Measurements from ENCODE around the gene IMMP2L. TPM values are rescaled to one million over a fixed set of nuclear protein-coding genes. Genes with fewer than 3 reads are reported as not detected.
A peak's percentile ranks its signal among the peaks of the same experiment; 100 is the strongest.

Gene IMMP2L
- total RNA-seq, 6 experiments from 2014 or later = 14.2 to 25.3 (median 19.7) TPM

DNA sequence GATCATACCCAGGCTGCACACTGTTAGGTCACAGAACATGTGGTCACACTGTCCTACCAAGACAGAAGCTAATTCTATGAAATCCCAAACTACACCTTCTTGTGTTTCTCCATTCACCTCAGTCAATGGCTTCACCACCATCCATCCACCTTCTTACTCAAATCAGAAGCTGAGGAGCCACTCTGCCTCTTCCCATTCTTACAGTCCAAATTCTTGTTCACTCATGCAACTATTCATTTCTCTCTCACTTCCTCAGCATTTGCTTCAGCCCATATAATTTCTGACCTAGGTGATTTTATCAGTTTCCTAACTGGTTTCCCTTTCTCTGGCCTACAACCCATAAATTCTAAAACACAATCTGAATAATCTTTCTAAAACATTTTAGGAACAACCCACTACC lies 242.2 kb downstream of the IMMP2L start:
- Histone ChIP-seq H3K4me3 (no peak overlapping the region), H3K27ac (no peak overlapping the region), H3K9me3 (no peaks in the 10 kb centered on the region), H3K36me3 (no peaks in the 10 kb centered on the region), H3K27me3 (no peaks in the 10 kb centered on the region), H3K4me1 (no peaks in the 10 kb centered on the region)
- intact Hi-C loops (cut with DNase I) = no loop called here
- TF ChIP-seq, protein P1, sequence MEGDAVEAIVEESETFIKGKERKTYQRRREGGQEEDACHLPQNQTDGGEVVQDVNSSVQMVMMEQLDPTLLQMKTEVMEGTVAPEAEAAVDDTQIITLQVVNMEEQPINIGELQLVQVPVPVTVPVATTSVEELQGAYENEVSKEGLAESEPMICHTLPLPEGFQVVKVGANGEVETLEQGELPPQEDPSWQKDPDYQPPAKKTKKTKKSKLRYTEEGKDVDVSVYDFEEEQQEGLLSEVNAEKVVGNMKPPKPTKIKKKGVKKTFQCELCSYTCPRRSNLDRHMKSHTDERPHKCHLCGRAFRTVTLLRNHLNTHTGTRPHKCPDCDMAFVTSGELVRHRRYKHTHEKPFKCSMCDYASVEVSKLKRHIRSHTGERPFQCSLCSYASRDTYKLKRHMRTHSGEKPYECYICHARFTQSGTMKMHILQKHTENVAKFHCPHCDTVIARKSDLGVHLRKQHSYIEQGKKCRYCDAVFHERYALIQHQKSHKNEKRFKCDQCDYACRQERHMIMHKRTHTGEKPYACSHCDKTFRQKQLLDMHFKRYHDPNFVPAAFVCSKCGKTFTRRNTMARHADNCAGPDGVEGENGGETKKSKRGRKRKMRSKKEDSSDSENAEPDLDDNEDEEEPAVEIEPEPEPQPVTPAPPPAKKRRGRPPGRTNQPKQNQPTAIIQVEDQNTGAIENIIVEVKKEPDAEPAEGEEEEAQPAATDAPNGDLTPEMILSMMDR (IDR thresholded peaks at IDR 0.05) = no peak
- TF ChIP-seq POLR2A (IDR thresholded peaks at IDR 0.05) = no peak
- ATAC-seq = no peak
- no peak for DNase-seq

DNA sequence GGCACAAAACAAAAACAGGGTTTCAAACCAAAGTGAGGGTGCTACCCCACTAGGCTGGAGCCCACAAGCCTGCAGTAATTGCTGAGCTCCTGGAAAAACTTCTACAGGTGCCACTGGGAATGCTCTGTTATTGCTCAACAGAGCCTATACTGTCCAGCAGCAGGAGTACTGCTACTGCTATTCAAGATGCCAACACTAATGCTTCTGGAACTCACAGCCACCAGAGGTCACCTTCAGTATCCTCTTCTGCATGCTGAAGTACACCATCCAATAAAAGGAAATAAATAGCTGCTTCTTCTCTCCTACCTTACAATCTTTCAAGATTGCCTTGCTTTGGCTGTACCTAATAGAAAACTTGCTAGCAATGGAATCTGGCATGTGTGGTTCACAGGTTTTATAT lies 249.3 kb downstream of the IMMP2L start:
- peak; percentile 30 to 63 (median 47) for ATAC-seq

DNA sequence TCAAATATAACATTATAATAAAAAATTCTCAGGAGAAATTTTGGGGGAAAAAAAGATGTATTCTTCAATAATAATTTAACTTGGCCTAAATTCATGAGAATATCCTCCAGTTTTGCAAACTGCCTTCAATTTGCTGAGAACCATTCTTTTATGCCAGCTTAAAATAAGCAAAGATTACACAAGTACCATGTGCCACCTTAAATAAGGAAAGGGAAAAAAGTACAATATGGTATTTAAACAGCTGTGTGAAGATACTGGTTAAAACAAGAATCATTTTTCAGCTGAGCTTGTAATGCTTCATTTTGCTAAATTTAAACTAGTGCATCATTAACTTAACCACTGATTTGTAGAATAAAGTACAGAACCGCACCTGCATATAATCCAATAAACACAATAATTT lies 253.6 kb downstream of the IMMP2L start:
- TF ChIP-seq, protein P1 (IDR thresholded peaks at IDR 0.05) = no peak
- TF ChIP-seq POLR2A (IDR thresholded peaks at IDR 0.05) = no peak
- WGBS (ENCODE audit: insufficient coverage, low coverage, low lambda C conversion rate, missing lambda C conversion rate) = 87% methylated on average over 1 of the region's 1 CpG
- ATAC-seq = no peak
- Histone ChIP-seq H3K36me3 (no peaks in the 10 kb centered on the region), H3K27ac (no peak overlapping the region), H3K9me3 (no peaks in the 10 kb centered on the region), H3K4me1 (peaks cover 0 to 6% (median 0%) of the 10 kb centered on the region in 4 donors), H3K27me3 (no peaks in the 10 kb centered on the region), H3K4me3 (no peak overlapping the region)
- DNase-seq = no peak
- intact Hi-C loops (cut with DNase I) = no loop called here

More for the DNA sequence above, 249.3 kb downstream of the IMMP2L start:
- DNase-seq = no peak
- Histone ChIP-seq H3K9me3 (no peaks in the 10 kb centered on the region), H3K4me3 (no peak overlapping the region), H3K27me3 (no peaks in the 10 kb centered on the region), H3K27ac (no peak overlapping the region), H3K36me3 (no peaks in the 10 kb centered on the region), H3K4me1 (peaks cover 0 to 6% (median 0%) of the 10 kb centered on the region in 4 donors)
- TF ChIP-seq, protein P1 (IDR thresholded peaks at IDR 0.05) = no peak
- no peak for TF ChIP-seq POLR2A (IDR thresholded peaks at IDR 0.05)
- intact Hi-C loops (cut with DNase I) = no loop called here

DNA sequence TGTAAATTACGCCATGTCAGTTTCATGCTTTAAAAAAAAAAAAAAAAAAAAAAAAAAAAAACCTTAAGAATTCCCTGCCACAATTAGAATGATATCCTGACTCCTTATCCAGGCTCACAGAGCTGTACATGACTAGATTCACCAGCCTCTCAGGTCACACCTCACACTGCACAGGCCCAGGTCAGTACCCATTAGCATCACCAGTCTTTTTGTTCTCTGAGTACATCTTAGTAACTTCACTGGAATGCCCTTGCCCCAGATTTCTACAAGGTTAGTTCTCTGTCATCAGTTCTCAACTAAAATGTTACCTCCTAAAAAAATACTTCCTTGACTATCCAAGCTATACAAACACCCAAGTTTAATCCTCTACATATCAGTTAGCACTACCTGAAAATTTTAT lies 260.4 kb downstream of the IMMP2L start:
- intact Hi-C loops (cut with DNase I) = no loop called here
- H3K4me3 ChIP-seq = no peak overlapping the region
- H3K36me3 ChIP-seq = no peaks in the 10 kb centered on the region
- WGBS (ENCODE audit: insufficient coverage, low coverage, low lambda C conversion rate, missing lambda C conversion rate) = 100% methylated on average over 1 of the region's 1 CpG
- TF ChIP-seq POLR2A (IDR thresholded peaks at IDR 0.05) = no peak
- TF ChIP-seq, protein P1 (IDR thresholded peaks at IDR 0.05) = no peak
- no peak overlapping the region for H3K27ac ChIP-seq
- no peak for DNase-seq
- H3K9me3 ChIP-seq = no peaks in the 10 kb centered on the region
- no peaks in the 10 kb centered on the region for H3K4me1 ChIP-seq
- H3K27me3 ChIP-seq = no peaks in the 10 kb centered on the region
- no peak for ATAC-seq

DNA sequence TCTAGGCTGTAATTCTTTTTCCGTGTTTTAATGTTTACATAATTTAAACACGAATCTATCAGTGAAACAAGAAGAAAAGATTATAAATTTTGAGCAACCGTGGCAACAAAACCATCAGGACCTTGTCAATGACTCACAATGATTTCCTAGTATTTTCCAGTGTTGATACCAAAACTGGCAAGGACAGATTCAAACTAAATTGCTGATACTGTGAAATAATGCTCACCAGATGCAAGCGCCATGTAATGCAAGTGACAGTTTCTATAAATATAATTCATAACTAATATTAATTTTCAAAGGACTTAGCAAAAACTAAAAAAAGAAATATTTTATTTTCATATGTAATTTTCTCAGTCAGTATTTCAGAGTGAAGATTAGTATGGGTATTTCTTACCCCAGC lies 267.8 kb downstream of the IMMP2L start:
- intact Hi-C loops (cut with DNase I) = no loop called here
- no peaks in the 10 kb centered on the region for H3K4me1 ChIP-seq

More for the DNA sequence above, 267.8 kb downstream of the IMMP2L start:
- no peaks in the 10 kb centered on the region for H3K9me3 ChIP-seq
- no peak overlapping the region for H3K27ac ChIP-seq
- TF ChIP-seq, protein P1 (IDR thresholded peaks at IDR 0.05) = no peak
- TF ChIP-seq POLR2A (IDR thresholded peaks at IDR 0.05) = no peak
- no peaks in the 10 kb centered on the region for H3K36me3 ChIP-seq
- no peaks in the 10 kb centered on the region for H3K27me3 ChIP-seq
- WGBS (ENCODE audit: insufficient coverage, low coverage, low lambda C conversion rate, missing lambda C conversion rate) = 85% methylated on average over 4 of the region's 4 CpGs
- H3K4me3 ChIP-seq = no peak overlapping the region
- no peak for ATAC-seq
- no peak for DNase-seq

Data from right lobe of liver (tissue), 6 donors.